ENCODE data around the gene ARHGAP42. TPM values are rescaled to one million over a fixed set of nuclear protein-coding genes. Genes with fewer than 3 reads are reported as not detected.

The ARHGAP42 gene
- total and polyA plus RNA-seq, 2 of the 13 experiments (the other 11 are each of a cell fraction or from before 2014, with no cell fraction given): 2.5 to 4.3 TPM

DNA sequence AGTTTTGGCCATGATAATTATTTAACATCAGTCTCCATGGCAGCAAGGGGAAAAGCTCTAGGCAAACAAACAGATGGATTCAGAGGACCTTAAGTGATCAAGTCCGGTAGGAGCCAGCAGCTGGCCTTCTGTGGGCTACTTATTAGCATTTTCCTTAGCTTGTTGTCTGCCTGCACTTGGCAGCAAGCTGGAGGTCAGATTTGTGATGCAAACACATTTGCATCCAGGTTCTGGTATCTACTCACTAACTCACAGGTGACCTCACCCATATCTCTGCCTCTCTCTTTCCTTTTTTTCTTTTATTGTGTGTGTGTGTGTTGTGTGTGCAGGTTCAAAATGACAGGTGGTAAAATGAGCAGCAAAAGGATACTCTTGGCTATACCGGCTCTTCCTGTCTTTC, 32.3 kb downstream of the ARHGAP42 start:
- in situ Hi-C loops (cut with HindIII; ENCODE audit: extremely low pct_ligation_motif_present, low pct_unique_long_range_greater_than_20kb) (no loop called here), intact Hi-C loops (cut with micrococcal nuclease; ENCODE audit: unreplicated experiment) (no loop called here)
- no peak overlapping the region for H3K4me2 ChIP-seq (ENCODE audit: low read depth, low read length)
- H3K36me3 ChIP-seq (replicated peaks in 1 of 2; ENCODE audit: control insufficient read depth in 1 of 2, insufficient read depth in 2 of 2, low read length in 2 of 2): no peaks in the 10 kb centered on the region
- H2AFZ ChIP-seq (ENCODE audit: low read length): no peak overlapping the region
- ChIA-PET CTCF (ENCODE audit: low intra/inter-chr PET ratio, low total read pairs) (no interaction called here), POLR2A (interaction anchor here (0.6 kb wide), 1 partner anchor 13 kb away, joined by 3 read pairs; no protein-coding TSS in a partner anchor)
- H3K4me1 ChIP-seq (ENCODE audit: insufficient read depth, low read length): no peaks in the 10 kb centered on the region
- no peak for TF ChIP-seq ZNF121 (CRISPR knock-in tag; IDR thresholded peaks at IDR 0.05)
- TF ChIP-seq, protein P1, sequence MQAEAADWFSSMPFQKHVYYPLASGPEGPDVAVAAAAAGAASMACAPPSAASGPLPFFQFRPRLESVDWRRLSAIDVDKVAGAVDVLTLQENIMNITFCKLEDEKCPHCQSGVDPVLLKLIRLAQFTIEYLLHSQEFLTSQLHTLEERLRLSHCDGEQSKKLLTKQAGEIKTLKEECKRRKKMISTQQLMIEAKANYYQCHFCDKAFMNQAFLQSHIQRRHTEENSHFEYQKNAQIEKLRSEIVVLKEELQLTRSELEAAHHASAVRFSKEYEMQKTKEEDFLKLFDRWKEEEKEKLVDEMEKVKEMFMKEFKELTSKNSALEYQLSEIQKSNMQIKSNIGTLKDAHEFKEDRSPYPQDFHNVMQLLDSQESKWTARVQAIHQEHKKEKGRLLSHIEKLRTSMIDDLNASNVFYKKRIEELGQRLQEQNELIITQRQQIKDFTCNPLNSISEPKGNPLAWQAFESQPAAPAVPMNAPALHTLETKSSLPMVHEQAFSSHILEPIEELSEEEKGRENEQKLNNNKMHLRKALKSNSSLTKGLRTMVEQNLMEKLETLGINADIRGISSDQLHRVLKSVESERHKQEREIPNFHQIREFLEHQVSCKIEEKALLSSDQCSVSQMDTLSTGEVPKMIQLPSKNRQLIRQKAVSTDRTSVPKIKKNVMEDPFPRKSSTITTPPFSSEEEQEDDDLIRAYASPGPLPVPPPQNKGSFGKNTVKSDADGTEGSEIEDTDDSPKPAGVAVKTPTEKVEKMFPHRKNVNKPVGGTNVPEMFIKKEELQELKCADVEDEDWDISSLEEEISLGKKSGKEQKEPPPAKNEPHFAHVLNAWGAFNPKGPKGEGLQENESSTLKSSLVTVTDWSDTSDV (CRISPR knock-in tag; IDR thresholded peaks at IDR 0.05): no peak
- no peak for TF ChIP-seq JUN (CRISPR knock-in tag; IDR thresholded peaks at IDR 0.05)
- TF ChIP-seq SP2 (CRISPR knock-in tag; IDR thresholded peaks at IDR 0.05): no peak
- TF ChIP-seq IKZF5 (CRISPR knock-in tag; IDR thresholded peaks at IDR 0.05): no peak
- no peak for TF ChIP-seq ZNF878 (CRISPR knock-in tag; IDR thresholded peaks at IDR 0.05)
- TF ChIP-seq ZNF737 (CRISPR knock-in tag; IDR thresholded peaks at IDR 0.05; ENCODE audit: borderline replicate concordance): no peak
- no peak for TF ChIP-seq ZNF670 (CRISPR knock-in tag; IDR thresholded peaks at IDR 0.05; ENCODE audit: borderline replicate concordance)
- no peak overlapping the region for H3K9ac ChIP-seq (ENCODE audit: insufficient read depth, low read depth, low read length)
- no peak for DNase-seq (ENCODE audit: low spot score)
- H4K20me1 ChIP-seq (ENCODE audit: insufficient read depth, low read length): no peaks in the 10 kb centered on the region
- H3K4me3 ChIP-seq (replicated peaks in 1 of 3; ENCODE audit: insufficient read depth in 1 of 3, low read depth in 2 of 3, low read length in 3 of 3): no peak overlapping the region
- 57% methylated on average over 2 of the region's 2 CpGs for WGBS (ENCODE audit: low lambda C conversion rate)
- H3K27ac ChIP-seq (ENCODE audit: extremely low read length, insufficient read depth, low read length): no peak overlapping the region
- H3K9me3 ChIP-seq (ENCODE audit: low read length): no peaks in the 10 kb centered on the region
- no TSS peak for BruUV-seq (replicated peaks)
- no peak for FAIRE-seq
- H3K27me3 ChIP-seq (ENCODE audit: control insufficient read depth in 1 of 2, insufficient read depth in 2 of 2, low read length in 2 of 2): no peaks in the 10 kb centered on the region
- ATAC-seq: no peak
- no peaks in the 10 kb centered on the region for H3K79me2 ChIP-seq (ENCODE audit: insufficient read depth, low read length)

Data from HepG2 (cell line).